HEK293 (cell line): ENCODE results near the gene PIGB.

Experiments used
- CTCF ChIA-PET: fragments of 350-600 bp; formaldehyde crosslinking; extraction: SDS; loops from one replicate; lab custom pipeline; 2021; ENCODE audit warnings: antibody characterized with exemption; lab: Yijun Ruan, JAX
- POLR2A ChIA-PET: fragments of 300-600 bp; formaldehyde crosslinking; extraction: SDS; loops from one replicate; lab custom pipeline; 2020; ENCODE audit warnings: antibody characterized with exemption, inconsistent platforms; lab: Yijun Ruan, JAX
- H3K27ac ChIP-seq: fragments of 200-500 bp; sonication (Bioruptor generic); 2 replicates; pipeline ENCODE4 v1.5.1; 2014; ENCODE audit warnings: low read depth, low read length, control low read depth, inconsistent platforms; ENCODE audit errors: extremely low read depth
- H3K36me3 ChIP-seq, 2 experiments: fragments of 200-500 bp in 1 of 2; sonication (Bioruptor generic) in 1 of 2; 1 replicate in 1 of 2; 2 replicates in 1 of 2; pipeline ENCODE4 v1.5.1; 2014 to 2017; ENCODE audit warnings: inconsistent platforms in 2 of 2, low read length in 2 of 2; ENCODE audit not compliant: control insufficient read depth in 2 of 2, insufficient read depth in 1 of 2
- H3K4me1 ChIP-seq: fragments of 200-500 bp; sonication (Bioruptor generic); 2 replicates; pipeline ENCODE4 v1.5.1; 2014; ENCODE audit warnings: mild to moderate bottlenecking, low read length, inconsistent platforms; ENCODE audit not compliant: control insufficient read depth, insufficient read depth
- H3K4me3 ChIP-seq: 2 replicates; pipeline ENCODE4 v1.5.1; 2011; ENCODE audit warnings: low read depth, mild to moderate bottlenecking, control low read depth, low read length, moderate library complexity
- H3K9me3 ChIP-seq: fragments of 200-500 bp; sonication (Bioruptor generic); 2 replicates; pipeline ENCODE4 v1.5.1; 2014; ENCODE audit warnings: low read depth, low read length, inconsistent platforms; ENCODE audit not compliant: control insufficient read depth, insufficient read depth
- FEZF1 ChIP-seq: fragments of 450-650 bp; formaldehyde crosslinking; IDR thresholded peaks from 2 replicates; pipeline ENCODE4 v1.5.1; 2016; ENCODE audit warnings: missing biosample characterization, missing genetic modification characterization
- MZF1 ChIP-seq: fragments of 450-650 bp; formaldehyde crosslinking; IDR thresholded peaks from 2 replicates; pipeline ENCODE4 v1.5.1; 2017; ENCODE audit warnings: missing biosample characterization, missing genetic modification characterization, borderline replicate concordance
- OSR2 ChIP-seq: fragments of 450-650 bp; formaldehyde crosslinking; IDR thresholded peaks from 2 replicates; pipeline ENCODE4 v1.5.1; 2016; ENCODE audit warnings: missing biosample characterization, missing genetic modification characterization
- SCRT1 ChIP-seq: fragments of 450-650 bp; formaldehyde crosslinking; IDR thresholded peaks from 2 replicates; pipeline ENCODE4 v1.5.1; 2016; ENCODE audit warnings: missing biosample characterization, missing genetic modification characterization, borderline replicate concordance
- SP3 ChIP-seq: fragments of 450-650 bp; formaldehyde crosslinking; IDR thresholded peaks from 2 replicates; pipeline ENCODE4 v1.5.1; 2016; ENCODE audit warnings: missing biosample characterization, missing genetic modification characterization
- TCF7L2 ChIP-seq: IDR thresholded peaks from 2 replicates; pipeline ENCODE4 v1.6.1; 2011; ENCODE audit warnings: low read depth, mild to moderate bottlenecking, inconsistent platforms, low read length, moderate library complexity, borderline replicate concordance
- TRIM28 ChIP-seq: IDR thresholded peaks from 2 replicates; pipeline ENCODE4 v1.6.1; 2011; ENCODE audit warnings: low read length, control low read depth, borderline replicate concordance
- ZNF175 ChIP-seq: fragments of 450-650 bp; formaldehyde crosslinking; IDR thresholded peaks from 2 replicates; pipeline ENCODE4 v1.5.1; 2016; ENCODE audit warnings: missing biosample characterization, missing genetic modification characterization
- ZNF221 ChIP-seq: fragments of 450-650 bp; formaldehyde crosslinking; IDR thresholded peaks from 2 replicates; pipeline ENCODE4 v1.5.1; 2017; ENCODE audit warnings: missing biosample characterization, missing genetic modification characterization, borderline replicate concordance
- ZNF24 ChIP-seq: fragments of 450-650 bp; formaldehyde crosslinking; IDR thresholded peaks from 2 replicates; pipeline ENCODE4 v1.5.1; 2016; ENCODE audit warnings: missing biosample characterization, missing genetic modification characterization
- ZNF302 ChIP-seq: fragments of 450-650 bp; formaldehyde crosslinking; IDR thresholded peaks from 2 replicates; pipeline ENCODE4 v1.5.1; 2016; ENCODE audit warnings: missing biosample characterization, missing genetic modification characterization, low read depth
- ZNF350 ChIP-seq: fragments of 450-650 bp; formaldehyde crosslinking; IDR thresholded peaks from 2 replicates; pipeline ENCODE4 v1.5.0; 2017; ENCODE audit warnings: missing biosample characterization, mild to moderate bottlenecking, missing genetic modification characterization
- ZNF473 ChIP-seq: fragments of 450-650 bp; formaldehyde crosslinking; IDR thresholded peaks from 2 replicates; pipeline ENCODE4 v1.5.1; 2017; ENCODE audit warnings: missing biosample characterization, missing genetic modification characterization
- ZNF521 ChIP-seq: fragments of 450-650 bp; formaldehyde crosslinking; IDR thresholded peaks from 2 replicates; pipeline ENCODE4 v1.5.1; 2017; ENCODE audit warnings: missing biosample characterization, mild to moderate bottlenecking, missing genetic modification characterization
- ZNF560 ChIP-seq: fragments of 450-650 bp; formaldehyde crosslinking; IDR thresholded peaks from 2 replicates; pipeline ENCODE4 v1.5.1; 2017; ENCODE audit warnings: missing biosample characterization, missing genetic modification characterization, borderline replicate concordance
- ZNF600 ChIP-seq: fragments of 450-650 bp; formaldehyde crosslinking; IDR thresholded peaks from 2 replicates; pipeline ENCODE4 v1.5.1; 2016; ENCODE audit warnings: missing biosample characterization, missing genetic modification characterization
- ZNF629 ChIP-seq: fragments of 450-650 bp; formaldehyde crosslinking; IDR thresholded peaks from 2 replicates; pipeline ENCODE4 v1.5.1; 2017; ENCODE audit warnings: missing biosample characterization, missing genetic modification characterization
- ZNF660 ChIP-seq: fragments of 450-650 bp; IDR thresholded peaks from 2 replicates; pipeline ENCODE4 v1.5.1; 2018; ENCODE audit warnings: missing biosample characterization, mild to moderate bottlenecking, missing genetic modification characterization
- ZNF670 ChIP-seq: fragments of 450-650 bp; formaldehyde crosslinking; IDR thresholded peaks from 2 replicates; pipeline ENCODE4 v1.5.1; 2016; ENCODE audit warnings: missing biosample characterization, missing genetic modification characterization, low read depth
- ZNF747 ChIP-seq: fragments of 450-650 bp; formaldehyde crosslinking; IDR thresholded peaks from 2 replicates; pipeline ENCODE4 v1.5.1; 2016; ENCODE audit warnings: missing biosample characterization, missing genetic modification characterization
- TF ChIP-seq, protein P1 (sequence below): fragments of 450-650 bp; formaldehyde crosslinking; IDR thresholded peaks from 2 replicates; pipeline ENCODE4 v1.5.1; 2016; ENCODE audit warnings: missing biosample characterization, missing genetic modification characterization, low read depth
- TF ChIP-seq, protein P2 (sequence below): fragments of 450-650 bp; formaldehyde crosslinking; IDR thresholded peaks from 2 replicates; pipeline ENCODE4 v1.5.1; 2017; ENCODE audit warnings: missing biosample characterization, missing genetic modification characterization
- TF ChIP-seq, protein P3 (sequence below): fragments of 450-650 bp; formaldehyde crosslinking; IDR thresholded peaks from 2 replicates; pipeline ENCODE4 v1.5.1; 2016; ENCODE audit warnings: missing biosample characterization, missing genetic modification characterization
- TF ChIP-seq, protein P4 (sequence below): fragments of 450-650 bp; formaldehyde crosslinking; conservative IDR thresholded peaks from 2 replicates; pipeline ENCODE4 v1.5.1; 2016; ENCODE audit warnings: low read depth, missing biosample characterization, missing genetic modification characterization

Gene PIGB

DNA sequence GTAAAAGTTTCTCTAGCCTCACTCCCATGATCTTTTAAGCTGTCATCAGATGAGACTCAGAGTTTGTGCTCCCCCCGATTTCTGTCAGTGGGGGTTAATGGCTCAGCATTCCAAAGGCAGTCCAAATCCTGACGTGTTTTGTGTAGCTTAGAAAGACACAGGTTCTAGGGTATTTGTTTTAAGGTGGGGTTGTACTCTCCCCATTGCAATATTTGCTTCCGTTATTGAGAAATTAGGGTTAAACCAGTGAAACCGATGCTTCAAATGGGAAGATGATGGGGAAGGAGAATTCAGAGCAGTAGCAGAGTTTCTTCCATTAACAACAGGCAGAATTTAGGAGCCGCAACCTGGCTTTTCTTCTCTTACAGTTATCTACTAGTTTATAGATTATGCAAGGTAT is 3.4 kb downstream of the PIGB start:
- H3K36me3 ChIP-seq = no peaks in the 10 kb centered on the region; a peak in 1 of 3 replicates
- no peaks in the 10 kb centered on the region for H3K4me1 ChIP-seq
- CTCF ChIA-PET = interaction anchor here (0.6 to 1.1 kb wide), 2 partner anchors 14 to 214 kb away, joined by 3 read pairs; no protein-coding TSS in a partner anchor
- no peak overlapping the region for H3K27ac ChIP-seq
- POLR2A ChIA-PET = no interaction called here
- TF ChIP-seq ZNF24 (tag by site-specific recombination) (no peak), ZNF600 (tag by site-specific recombination) (no peak), SCRT1 (tag by site-specific recombination) (no peak), SP3 (tag by site-specific recombination) (no peak), TRIM28 (no peak), ZNF221 (tag by site-specific recombination) (no peak), ZNF670 (no peak), ZNF560 (no peak), ZNF660 (no peak), ZNF175 (no peak), ZNF473 (tag by site-specific recombination) (no peak), ZNF350 (no peak)
- TF ChIP-seq, protein P1, sequence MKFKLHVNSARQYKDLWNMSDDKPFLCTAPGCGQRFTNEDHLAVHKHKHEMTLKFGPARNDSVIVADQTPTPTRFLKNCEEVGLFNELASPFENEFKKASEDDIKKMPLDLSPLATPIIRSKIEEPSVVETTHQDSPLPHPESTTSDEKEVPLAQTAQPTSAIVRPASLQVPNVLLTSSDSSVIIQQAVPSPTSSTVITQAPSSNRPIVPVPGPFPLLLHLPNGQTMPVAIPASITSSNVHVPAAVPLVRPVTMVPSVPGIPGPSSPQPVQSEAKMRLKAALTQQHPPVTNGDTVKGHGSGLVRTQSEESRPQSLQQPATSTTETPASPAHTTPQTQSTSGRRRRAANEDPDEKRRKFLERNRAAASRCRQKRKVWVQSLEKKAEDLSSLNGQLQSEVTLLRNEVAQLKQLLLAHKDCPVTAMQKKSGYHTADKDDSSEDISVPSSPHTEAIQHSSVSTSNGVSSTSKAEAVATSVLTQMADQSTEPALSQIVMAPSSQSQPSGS (tag by site-specific recombination) = no peak
- no peaks in the 10 kb centered on the region for H3K9me3 ChIP-seq
- H3K4me3 ChIP-seq = no peak overlapping the region

GRCh38 chr15:55327387-55327786 is 8.4 kb downstream of the PIGB start:
- POLR2A ChIA-PET = no interaction called here
- H3K36me3 ChIP-seq = peaks cover 0 to 6% of the 10 kb centered on the region in 2 experiments; a peak in 2 of 3 replicates
- no peak overlapping the region for H3K4me3 ChIP-seq
- TF ChIP-seq, protein P2, sequence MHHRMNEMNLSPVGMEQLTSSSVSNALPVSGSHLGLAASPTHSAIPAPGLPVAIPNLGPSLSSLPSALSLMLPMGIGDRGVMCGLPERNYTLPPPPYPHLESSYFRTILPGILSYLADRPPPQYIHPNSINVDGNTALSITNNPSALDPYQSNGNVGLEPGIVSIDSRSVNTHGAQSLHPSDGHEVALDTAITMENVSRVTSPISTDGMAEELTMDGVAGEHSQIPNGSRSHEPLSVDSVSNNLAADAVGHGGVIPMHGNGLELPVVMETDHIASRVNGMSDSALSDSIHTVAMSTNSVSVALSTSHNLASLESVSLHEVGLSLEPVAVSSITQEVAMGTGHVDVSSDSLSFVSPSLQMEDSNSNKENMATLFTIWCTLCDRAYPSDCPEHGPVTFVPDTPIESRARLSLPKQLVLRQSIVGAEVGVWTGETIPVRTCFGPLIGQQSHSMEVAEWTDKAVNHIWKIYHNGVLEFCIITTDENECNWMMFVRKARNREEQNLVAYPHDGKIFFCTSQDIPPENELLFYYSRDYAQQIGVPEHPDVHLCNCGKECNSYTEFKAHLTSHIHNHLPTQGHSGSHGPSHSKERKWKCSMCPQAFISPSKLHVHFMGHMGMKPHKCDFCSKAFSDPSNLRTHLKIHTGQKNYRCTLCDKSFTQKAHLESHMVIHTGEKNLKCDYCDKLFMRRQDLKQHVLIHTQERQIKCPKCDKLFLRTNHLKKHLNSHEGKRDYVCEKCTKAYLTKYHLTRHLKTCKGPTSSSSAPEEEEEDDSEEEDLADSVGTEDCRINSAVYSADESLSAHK (tag by site-specific recombination) = no peak
- TF ChIP-seq ZNF629 (tag by site-specific recombination) = no peak
- TF ChIP-seq, protein P3, sequence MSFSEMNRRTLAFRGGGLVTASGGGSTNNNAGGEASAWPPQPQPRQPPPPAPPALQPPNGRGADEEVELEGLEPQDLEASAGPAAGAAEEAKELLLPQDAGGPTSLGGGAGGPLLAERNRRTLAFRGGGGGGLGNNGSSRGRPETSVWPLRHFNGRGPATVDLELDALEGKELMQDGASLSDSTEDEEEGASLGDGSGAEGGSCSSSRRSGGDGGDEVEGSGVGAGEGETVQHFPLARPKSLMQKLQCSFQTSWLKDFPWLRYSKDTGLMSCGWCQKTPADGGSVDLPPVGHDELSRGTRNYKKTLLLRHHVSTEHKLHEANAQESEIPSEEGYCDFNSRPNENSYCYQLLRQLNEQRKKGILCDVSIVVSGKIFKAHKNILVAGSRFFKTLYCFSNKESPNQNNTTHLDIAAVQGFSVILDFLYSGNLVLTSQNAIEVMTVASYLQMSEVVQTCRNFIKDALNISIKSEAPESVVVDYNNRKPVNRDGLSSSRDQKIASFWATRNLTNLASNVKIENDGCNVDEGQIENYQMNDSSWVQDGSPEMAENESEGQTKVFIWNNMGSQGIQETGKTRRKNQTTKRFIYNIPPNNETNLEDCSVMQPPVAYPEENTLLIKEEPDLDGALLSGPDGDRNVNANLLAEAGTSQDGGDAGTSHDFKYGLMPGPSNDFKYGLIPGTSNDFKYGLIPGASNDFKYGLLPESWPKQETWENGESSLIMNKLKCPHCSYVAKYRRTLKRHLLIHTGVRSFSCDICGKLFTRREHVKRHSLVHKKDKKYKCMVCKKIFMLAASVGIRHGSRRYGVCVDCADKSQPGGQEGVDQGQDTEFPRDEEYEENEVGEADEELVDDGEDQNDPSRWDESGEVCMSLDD (tag by site-specific recombination) = no peak
- no peaks in the 10 kb centered on the region for H3K4me1 ChIP-seq
- H3K9me3 ChIP-seq = no peaks in the 10 kb centered on the region
- H3K27ac ChIP-seq = no peak overlapping the region
- CTCF ChIA-PET = no interaction called here

DNA sequence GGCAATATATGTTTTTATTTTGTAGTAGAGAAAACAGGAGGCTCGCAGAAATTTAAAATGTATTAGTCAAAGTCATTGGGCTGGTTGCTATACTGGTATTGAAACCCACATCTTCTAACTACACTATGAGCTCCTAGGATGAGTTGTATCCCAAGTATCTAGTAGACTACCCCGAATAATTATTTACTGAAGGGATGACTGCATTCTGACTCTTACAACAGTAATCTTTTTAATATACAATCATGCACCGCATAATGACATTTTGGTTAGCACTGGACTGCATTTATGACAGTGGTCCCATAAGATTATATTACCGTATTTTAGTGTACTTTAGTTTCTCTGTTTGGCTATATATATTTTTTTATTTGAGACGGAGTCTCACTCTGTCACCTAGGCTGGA is 15.3 kb downstream of the PIGB start:
- Histone ChIP-seq H3K4me1 (no peaks in the 10 kb centered on the region), H3K36me3 (peaks cover 0 to 9% of the 10 kb centered on the region in 2 experiments; a peak in 2 of 3 replicates), H3K9me3 (no peaks in the 10 kb centered on the region), H3K27ac (no peak overlapping the region), H3K4me3 (no peak overlapping the region)
- POLR2A ChIA-PET = no interaction called here
- CTCF ChIA-PET = no interaction called here
- no peak for TF ChIP-seq OSR2 (tag by site-specific recombination)
- TF ChIP-seq MZF1 = no peak
- TF ChIP-seq ZNF302 (tag by site-specific recombination) = no peak
- no peak for TF ChIP-seq ZNF521 (tag by site-specific recombination)
- TF ChIP-seq FEZF1 = no peak
- no peak for TF ChIP-seq ZNF747 (tag by site-specific recombination)
- TF ChIP-seq TCF7L2 = no peak
- TF ChIP-seq, protein P4, sequence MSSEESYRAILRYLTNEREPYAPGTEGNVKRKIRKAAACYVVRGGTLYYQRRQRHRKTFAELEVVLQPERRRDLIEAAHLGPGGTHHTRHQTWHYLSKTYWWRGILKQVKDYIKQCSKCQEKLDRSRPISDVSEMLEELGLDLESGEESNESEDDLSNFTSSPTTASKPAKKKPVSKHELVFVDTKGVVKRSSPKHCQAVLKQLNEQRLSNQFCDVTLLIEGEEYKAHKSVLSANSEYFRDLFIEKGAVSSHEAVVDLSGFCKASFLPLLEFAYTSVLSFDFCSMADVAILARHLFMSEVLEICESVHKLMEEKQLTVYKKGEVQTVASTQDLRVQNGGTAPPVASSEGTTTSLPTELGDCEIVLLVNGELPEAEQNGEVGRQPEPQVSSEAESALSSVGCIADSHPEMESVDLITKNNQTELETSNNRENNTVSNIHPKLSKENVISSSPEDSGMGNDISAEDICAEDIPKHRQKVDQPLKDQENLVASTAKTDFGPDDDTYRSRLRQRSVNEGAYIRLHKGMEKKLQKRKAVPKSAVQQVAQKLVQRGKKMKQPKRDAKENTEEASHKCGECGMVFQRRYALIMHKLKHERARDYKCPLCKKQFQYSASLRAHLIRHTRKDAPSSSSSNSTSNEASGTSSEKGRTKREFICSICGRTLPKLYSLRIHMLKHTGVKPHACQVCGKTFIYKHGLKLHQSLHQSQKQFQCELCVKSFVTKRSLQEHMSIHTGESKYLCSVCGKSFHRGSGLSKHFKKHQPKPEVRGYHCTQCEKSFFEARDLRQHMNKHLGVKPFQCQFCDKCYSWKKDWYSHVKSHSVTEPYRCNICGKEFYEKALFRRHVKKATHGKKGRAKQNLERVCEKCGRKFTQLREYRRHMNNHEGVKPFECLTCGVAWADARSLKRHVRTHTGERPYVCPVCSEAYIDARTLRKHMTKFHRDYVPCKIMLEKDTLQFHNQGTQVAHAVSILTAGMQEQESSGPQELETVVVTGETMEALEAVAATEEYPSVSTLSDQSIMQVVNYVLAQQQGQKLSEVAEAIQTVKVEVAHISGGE (tag by site-specific recombination) = no peak
